Cortex of kidney (tissue), 1 donor: ENCODE measurements around the gene ACTA2.

Experiments used
- DNase-seq: peaks from one replicate; lab custom pipeline; 2025; lab: John Stamatoyannopoulos, UW

The ACTA2 gene

GRCh38 chr10:88892222-88892967 lies 60.2 kb downstream of the ACTA2 start:
- no peak for DNase-seq

DNA sequence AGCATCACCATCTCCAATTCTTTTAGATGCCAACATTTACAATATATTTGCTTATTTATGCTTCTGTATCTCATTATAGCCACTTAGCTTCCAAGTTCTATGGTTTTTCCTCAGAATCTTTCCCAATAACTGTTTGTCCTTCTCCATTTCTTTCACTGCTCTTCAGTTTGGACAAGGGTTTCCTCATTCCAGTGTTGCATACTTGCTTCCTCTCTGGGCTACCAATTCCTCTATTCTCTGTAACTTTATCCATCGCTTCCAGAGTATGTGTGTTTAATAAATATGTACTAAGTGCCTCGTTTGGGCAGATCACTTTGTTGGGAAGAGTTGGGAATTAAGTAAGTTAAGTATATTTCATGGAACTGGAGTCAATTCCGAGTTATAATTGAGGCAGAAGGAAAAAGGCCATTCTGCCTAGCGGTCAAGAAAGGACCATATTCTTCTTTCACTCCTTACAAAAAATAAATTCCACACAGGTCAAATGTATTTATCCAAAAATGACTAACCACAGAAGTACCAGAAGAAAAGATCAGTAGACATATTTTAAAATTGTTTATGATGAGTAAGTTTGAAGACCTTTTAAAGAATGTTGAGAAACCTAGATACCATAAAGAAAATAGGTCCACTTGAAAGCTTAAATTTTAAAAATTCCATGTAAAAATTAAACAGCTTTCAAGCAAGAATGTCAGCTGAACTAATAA lies 61.7 kb downstream of the ACTA2 start:
- DNase-seq: no peak

GRCh38 chr10:88889559-88890337 lies 62.8 kb downstream of the ACTA2 start:
- DNase-seq: no peak

DNA sequence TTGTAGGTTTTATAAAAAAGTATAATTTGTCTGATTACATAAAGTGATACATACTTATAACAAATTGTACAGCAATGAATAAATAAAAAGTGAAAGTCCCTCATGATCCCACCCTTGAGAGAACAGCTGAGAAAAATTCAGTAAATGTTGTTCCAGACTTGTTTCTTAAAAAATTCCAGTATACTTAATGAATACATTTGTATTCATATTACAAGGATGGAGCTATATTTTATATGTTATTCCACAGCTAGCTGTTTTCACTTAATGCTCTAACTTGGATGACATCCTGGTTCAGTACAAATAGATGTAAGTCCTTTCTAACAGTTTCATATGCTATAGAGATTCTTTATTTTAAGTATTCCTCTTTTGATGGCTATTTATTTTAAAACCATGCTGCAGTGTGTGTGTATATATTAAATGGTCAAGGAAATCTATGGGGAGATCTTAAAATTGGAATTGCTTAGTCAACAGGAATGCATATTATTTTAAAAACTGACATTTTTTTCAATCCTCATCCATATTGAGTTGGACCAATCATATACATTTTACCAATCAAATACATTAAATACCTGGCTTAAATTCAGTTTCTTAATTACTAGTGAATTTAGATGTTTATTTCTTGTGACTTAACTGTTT lies 63.6 kb downstream of the ACTA2 start:
- no peak for DNase-seq

- no peak for DNase-seq
Observed at GRCh38 chr10:88886557-88886956, 66.0 kb downstream of the ACTA2 start.
